ENCODE measurements around the gene BAHCC1. TPM values are rescaled to one million over a fixed set of nuclear protein-coding genes. Genes with fewer than 3 reads are reported as not detected.

Gene BAHCC1
- total RNA-seq, 2 donors from 2014 or later: 5.8 to 12.7 TPM

DNA sequence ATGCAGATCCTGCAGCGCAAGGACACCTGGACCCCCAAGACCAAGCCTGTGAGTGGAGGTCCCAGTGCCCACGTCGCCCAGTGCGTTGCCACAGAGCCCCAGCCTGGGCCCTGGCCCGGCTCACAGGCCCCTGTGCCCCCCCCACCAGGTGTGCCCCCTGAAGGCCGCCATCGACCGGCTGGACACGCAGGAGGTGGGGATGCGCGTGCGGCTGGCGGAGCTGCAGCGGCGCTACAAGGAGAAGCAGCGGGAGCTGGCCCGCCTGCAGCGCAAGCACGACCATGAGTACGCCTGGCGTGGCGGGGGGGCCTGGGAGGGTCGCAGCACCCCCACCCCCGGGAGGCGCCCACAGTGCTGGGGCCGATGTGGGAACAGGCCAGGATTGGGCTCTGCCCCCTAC, 56.6 kb downstream of the BAHCC1 start:
- Histone ChIP-seq H3K9me3 (no peaks in the 10 kb centered on the region), H3K27me3 (no peaks in the 10 kb centered on the region), H3K36me3 (no peaks in the 10 kb centered on the region), H3K27ac (no peak overlapping the region), H3K4me1 (peaks cover 0 to 7% of the 10 kb centered on the region in 2 donors), H3K4me3 (no peak overlapping the region)
- TF ChIP-seq, protein P1, sequence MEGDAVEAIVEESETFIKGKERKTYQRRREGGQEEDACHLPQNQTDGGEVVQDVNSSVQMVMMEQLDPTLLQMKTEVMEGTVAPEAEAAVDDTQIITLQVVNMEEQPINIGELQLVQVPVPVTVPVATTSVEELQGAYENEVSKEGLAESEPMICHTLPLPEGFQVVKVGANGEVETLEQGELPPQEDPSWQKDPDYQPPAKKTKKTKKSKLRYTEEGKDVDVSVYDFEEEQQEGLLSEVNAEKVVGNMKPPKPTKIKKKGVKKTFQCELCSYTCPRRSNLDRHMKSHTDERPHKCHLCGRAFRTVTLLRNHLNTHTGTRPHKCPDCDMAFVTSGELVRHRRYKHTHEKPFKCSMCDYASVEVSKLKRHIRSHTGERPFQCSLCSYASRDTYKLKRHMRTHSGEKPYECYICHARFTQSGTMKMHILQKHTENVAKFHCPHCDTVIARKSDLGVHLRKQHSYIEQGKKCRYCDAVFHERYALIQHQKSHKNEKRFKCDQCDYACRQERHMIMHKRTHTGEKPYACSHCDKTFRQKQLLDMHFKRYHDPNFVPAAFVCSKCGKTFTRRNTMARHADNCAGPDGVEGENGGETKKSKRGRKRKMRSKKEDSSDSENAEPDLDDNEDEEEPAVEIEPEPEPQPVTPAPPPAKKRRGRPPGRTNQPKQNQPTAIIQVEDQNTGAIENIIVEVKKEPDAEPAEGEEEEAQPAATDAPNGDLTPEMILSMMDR (IDR thresholded peaks at IDR 0.05): no peak
- no peak for DNase-seq (ENCODE audit: low spot score)

DNA sequence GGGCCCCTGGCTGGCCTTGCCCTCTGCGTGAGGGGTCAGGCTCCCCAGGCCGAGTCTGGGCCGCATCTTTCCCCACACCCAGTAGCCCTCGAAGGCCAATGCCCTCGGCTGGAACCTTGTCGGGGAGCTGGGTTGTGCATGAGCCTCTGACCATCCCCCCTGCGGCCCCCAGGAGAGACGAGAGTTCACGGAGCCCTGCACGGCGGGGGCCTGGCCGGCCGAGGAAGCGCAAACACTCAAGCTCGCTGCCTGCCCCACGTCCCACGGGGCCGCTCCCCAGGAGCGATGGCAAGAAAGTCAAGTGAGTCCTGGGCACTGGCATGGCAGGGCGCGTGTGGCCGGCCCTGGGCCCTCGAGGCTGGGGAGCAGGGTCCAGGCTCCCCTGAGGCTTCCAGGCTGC, 57.3 kb downstream of the BAHCC1 start:
- Histone ChIP-seq H3K27me3 (no peaks in the 10 kb centered on the region), H3K4me3 (no peak overlapping the region), H3K9me3 (no peaks in the 10 kb centered on the region), H3K36me3 (no peaks in the 10 kb centered on the region), H3K27ac (no peak overlapping the region), H3K4me1 (peaks cover 0 to 7% of the 10 kb centered on the region in 2 donors)
- no peak for DNase-seq (ENCODE audit: low spot score)
- TF ChIP-seq, protein P1 (IDR thresholded peaks at IDR 0.05): no peak

DNA sequence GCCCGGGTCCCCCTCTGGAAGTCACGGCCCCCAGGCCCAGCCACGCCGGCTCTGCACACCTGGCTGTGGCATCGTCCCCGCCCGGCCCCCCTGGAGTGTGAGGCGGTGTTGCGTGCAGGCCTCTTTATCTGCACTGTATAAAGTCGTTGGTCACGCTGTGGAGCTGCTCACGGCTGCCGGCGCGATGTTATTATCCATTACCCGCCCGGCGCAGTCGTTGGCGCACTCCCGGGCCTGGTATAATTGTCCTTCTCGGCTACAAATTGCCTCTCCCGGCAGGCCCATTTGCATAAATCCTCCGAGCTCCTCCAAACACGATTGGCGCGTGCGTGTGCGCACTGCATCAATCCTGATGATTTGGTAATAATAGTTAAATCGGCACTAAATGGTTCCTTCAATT, 57.8 kb downstream of the BAHCC1 start:
- Histone ChIP-seq H3K4me1 (peaks cover 0 to 7% of the 10 kb centered on the region in 2 donors), H3K4me3 (no peak overlapping the region), H3K9me3 (no peaks in the 10 kb centered on the region), H3K36me3 (no peaks in the 10 kb centered on the region), H3K27ac (no peak overlapping the region), H3K27me3 (no peaks in the 10 kb centered on the region)
- DNase-seq (ENCODE audit: low spot score): no peak
- TF ChIP-seq, protein P1 (IDR thresholded peaks at IDR 0.05): no peak

DNA sequence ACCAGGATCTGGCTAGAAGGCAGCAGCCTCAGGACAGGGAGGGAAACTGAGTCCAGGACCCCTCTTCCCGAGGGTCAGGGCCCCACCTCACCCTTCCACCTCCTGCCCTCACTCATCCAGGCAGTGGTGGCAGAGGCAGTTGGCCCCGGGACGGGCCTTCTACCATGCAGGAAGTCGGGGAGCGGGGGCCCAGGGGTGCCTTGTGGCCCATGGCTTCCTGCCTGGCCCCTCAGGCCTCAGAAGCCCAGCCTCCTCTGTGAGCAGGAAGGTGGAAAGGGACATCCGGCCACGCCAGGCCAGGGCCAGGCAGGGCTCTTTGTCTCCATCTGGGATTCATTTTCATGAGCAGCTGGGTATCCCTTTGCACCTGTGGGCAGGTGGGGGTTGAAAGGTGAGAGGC, 58.5 kb downstream of the BAHCC1 start:
- no peaks in the 10 kb centered on the region for H3K9me3 ChIP-seq
- no peak for DNase-seq (ENCODE audit: low spot score)
- no peaks in the 10 kb centered on the region for H3K27me3 ChIP-seq
- TF ChIP-seq, protein P1 (IDR thresholded peaks at IDR 0.05): no peak
- no peak overlapping the region for H3K4me3 ChIP-seq
- no peaks in the 10 kb centered on the region for H3K36me3 ChIP-seq
- peaks cover 0 to 12% of the 10 kb centered on the region in 2 donors for H3K4me1 ChIP-seq
- no peak overlapping the region for H3K27ac ChIP-seq

DNA sequence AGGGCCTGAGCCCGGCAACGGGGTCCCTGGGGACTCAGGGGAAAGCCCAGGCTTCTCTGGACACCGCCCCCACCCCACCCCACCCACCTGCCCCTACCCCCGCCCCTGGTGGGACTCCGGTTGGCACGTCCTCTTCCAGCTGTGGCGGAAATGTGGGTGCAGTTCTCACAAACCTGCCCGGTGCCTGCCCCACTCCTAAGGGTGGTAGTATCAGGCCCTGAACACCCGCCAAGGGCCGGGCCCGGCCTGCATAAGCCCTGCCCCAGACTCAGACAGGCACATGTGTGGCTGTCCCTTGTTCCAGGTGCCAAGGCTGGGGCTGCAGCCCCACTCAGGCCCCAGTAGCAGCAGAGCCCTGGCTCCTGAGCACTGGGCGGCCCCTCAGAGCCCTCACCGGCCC, 59.2 kb downstream of the BAHCC1 start:
- H3K9me3 ChIP-seq: no peaks in the 10 kb centered on the region
- H3K27me3 ChIP-seq: no peaks in the 10 kb centered on the region
- no peaks in the 10 kb centered on the region for H3K36me3 ChIP-seq
- no peak for DNase-seq (ENCODE audit: low spot score)
- H3K27ac ChIP-seq: no peak overlapping the region
- H3K4me3 ChIP-seq: no peak overlapping the region
- peaks cover 0 to 14% of the 10 kb centered on the region in 2 donors for H3K4me1 ChIP-seq
- TF ChIP-seq, protein P1 (IDR thresholded peaks at IDR 0.05): no peak

DNA sequence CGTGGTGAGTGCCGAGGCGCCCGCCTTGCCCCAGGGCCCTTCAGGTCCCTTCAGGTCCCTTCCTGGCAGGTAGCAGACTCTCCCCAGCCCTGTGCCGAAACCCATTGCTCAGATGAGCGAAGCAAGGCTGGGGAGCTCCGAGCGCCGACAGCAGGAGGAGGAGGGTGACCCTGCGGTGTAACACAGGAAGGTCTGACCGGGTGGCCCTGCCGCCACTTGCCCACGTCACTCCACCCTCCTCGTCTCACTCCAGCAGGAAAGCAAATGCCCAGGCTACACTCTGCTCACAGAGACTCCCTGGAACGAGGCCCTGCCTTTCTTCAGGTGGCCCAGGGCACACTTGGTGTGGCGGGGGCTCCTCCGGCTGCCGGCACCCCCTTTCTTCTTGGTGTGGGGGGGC, 60.1 kb downstream of the BAHCC1 start:
- Histone ChIP-seq H3K4me3 (no peak overlapping the region), H3K27me3 (no peaks in the 10 kb centered on the region), H3K4me1 (peaks cover 0 to 19% of the 10 kb centered on the region in 2 donors), H3K36me3 (peaks cover 2% of the 10 kb centered on the region), H3K9me3 (no peaks in the 10 kb centered on the region), H3K27ac (no peak overlapping the region)
- no peak for DNase-seq (ENCODE audit: low spot score)
- TF ChIP-seq, protein P1 (IDR thresholded peaks at IDR 0.05): no peak
